Dedifferentiated amniotic fluid mesenchymal stem cell (primary cell): ENCODE measurements around the gene ADAM15.
A peak's percentile ranks its signal among the peaks of the same experiment; 100 is the strongest.

Source experiments
- DNase-seq: peaks from one replicate; pipeline ENCODE4 v3.0.0-alpha.2; 2016; ENCODE audit errors: extremely low spot score

ADAM15 gene

GRCh38 chr1:155032886-155033285 is 18.2 kb upstream of the ADAM15 start:
- DNase-seq: no peak

GRCh38 chr1:155033524-155033923 is 17.6 kb upstream of the ADAM15 start, which contains the start of the genes DCST1 and DCST2:
DCST1 (plus strand) TSS chr1:155033824; CDS start chr1:155034037, 213 bp downstream.
DCST2 (minus strand) TSS chr1:155033781; CDS start chr1:155033701, 80 bp downstream.
- no peak for DNase-seq

GRCh38 chr1:155034318-155035208 is 16.6 kb upstream of the ADAM15 start:
- no peak for DNase-seq

GRCh38 chr1:155035936-155036335 is 15.2 kb upstream of the ADAM15 start:
- DNase-seq: no peak

GRCh38 chr1:155037043-155037442 is 14.1 kb upstream of the ADAM15 start:
- DNase-seq: no peak

GRCh38 chr1:155037851-155038441 is 13.2 kb upstream of the ADAM15 start:
- no peak for DNase-seq

- DNase-seq: no peak
These were observed 12.4 kb upstream of the ADAM15 start for GRCh38 chr1:155038602-155039307.

GRCh38 chr1:155039308-155039669 is 11.8 kb upstream of the ADAM15 start:
- no peak for DNase-seq

- no peak for DNase-seq
These were observed 10.6 kb upstream of the ADAM15 start for GRCh38 chr1:155040358-155041093.

GRCh38 chr1:155042789-155043188 is 8.3 kb upstream of the ADAM15 start:
- DNase-seq: no peak

GRCh38 chr1:155043301-155043702 is 7.8 kb upstream of the ADAM15 start:
- no peak for DNase-seq

GRCh38 chr1:155043793-155044192 is 7.3 kb upstream of the ADAM15 start:
- DNase-seq: no peak

GRCh38 chr1:155044365-155044764 is 6.8 kb upstream of the ADAM15 start:
- no peak for DNase-seq

GRCh38 chr1:155044812-155045657 is 6.1 kb upstream of the ADAM15 start:
- peak; percentile 60 for DNase-seq

GRCh38 chr1:155048449-155049334 is 2.4 kb upstream of the ADAM15 start:
- DNase-seq: no peak

- DNase-seq: no peak
These were observed 1.2 kb upstream of the ADAM15 start for GRCh38 chr1:155049651-155050559.

GRCh38 chr1:155051342-155051776 is 243 bp downstream of the ADAM15 start:
- DNase-seq: no peak

GRCh38 chr1:155051777-155052398 is 772 bp downstream of the ADAM15 start:
- no peak for DNase-seq
